HepG2 (cell line): Measurements from ENCODE around the gene CCNYL1. TPM values are rescaled to one million over a fixed set of nuclear protein-coding genes. Genes with fewer than 3 reads are reported as not detected.

ENCODE experiments used
- ATAC-seq: fragments of 200-7000 bp; cut with Tn5 transposase; 3 replicates; pipeline ENCODE4 v1.9.1; 2020; ENCODE audit warnings: mild to moderate bottlenecking, moderate library complexity
- BruUV-seq: library from RNA; stranded (reverse); fragments of 400-500 nt; replicated peaks from 2 replicates; lab custom pipeline; 2021; lab: Mats Ljungman, UMichigan
- CTCF ChIA-PET: fragments of 300-600 bp; formaldehyde crosslinking; extraction: SDS; loops from one replicate; lab custom pipeline; 2021; ENCODE audit warnings: low total read pairs, inconsistent platforms, low intra/inter-chr PET ratio; lab: Yijun Ruan, JAX
- POLR2A ChIA-PET: fragments of 350-600 bp; sonication (Branson Sonifier 250); formaldehyde crosslinking; loops from one replicate; lab custom pipeline; 2020; ENCODE audit warnings: antibody characterized with exemption, inconsistent platforms; lab: Yijun Ruan, JAX
- DNase-seq: peaks from one replicate; pipeline ENCODE4 v3.0.0-alpha.2; 2015; ENCODE audit warnings: low spot score
- FAIRE-seq: peaks from 3 replicates; lab custom pipeline; 2011; peaks lifted over from hg19 to GRCh38; lab: Jason Lieb, UNC
- H2AFZ ChIP-seq: one replicate; pipeline ENCODE4 v1.6.1; 2011; ENCODE audit warnings: low read length, inconsistent platforms
- H3K27ac ChIP-seq: fragments of 300-600 bp; 3 replicates; pipeline ENCODE4 v1.8.0; 2011; ENCODE audit warnings: mixed run types, mild to moderate bottlenecking, mixed read lengths, low read length, inconsistent platforms; ENCODE audit not compliant: insufficient read depth; ENCODE audit errors: extremely low read length
- H3K27me3 ChIP-seq, 2 experiments: fragments of 200-600 bp in 1 of 2; 2 replicates in 1 of 2; 3 replicates in 1 of 2; pipeline versions ENCODE4 v1.6.0 to v1.8.0; 2011; ENCODE audit warnings: low read length in 2 of 2, mild to moderate bottlenecking in 2 of 2, moderate library complexity in 2 of 2, inconsistent platforms in 1 of 2; ENCODE audit not compliant: insufficient read depth in 2 of 2, control insufficient read depth in 1 of 2
- H3K36me3 ChIP-seq, 2 experiments: fragments of 200-600 bp in 1 of 2; replicated peaks in 1 of 2; 2 replicates in 1 of 2; 3 replicates in 1 of 2; pipeline versions ENCODE4 v1.5.1 to v1.8.0; 2011; ENCODE audit warnings: low read length in 2 of 2, inconsistent platforms in 1 of 2; ENCODE audit not compliant: insufficient read depth in 2 of 2, control insufficient read depth in 1 of 2
- H3K4me1 ChIP-seq: 2 replicates; pipeline ENCODE4 v1.5.1; 2012; ENCODE audit warnings: low read length, inconsistent platforms; ENCODE audit not compliant: insufficient read depth
- H3K4me2 ChIP-seq: 2 replicates; pipeline ENCODE4 v1.6.0; 2011; ENCODE audit warnings: low read depth, low read length, inconsistent platforms
- H3K4me3 ChIP-seq, 3 experiments: fragments of 200-600 bp in 1 of 3; sonication (generic), shearing (Covaris generic) in 1 of 3; replicated peaks in 1 of 3; 2 replicates each; pipeline ENCODE4 v1.5.1; 2011 to 2016; ENCODE audit warnings: low read length in 3 of 3, inconsistent platforms in 2 of 3, low read depth in 2 of 3, mild to moderate bottlenecking in 2 of 3, control low read depth in 1 of 3, mixed read lengths in 1 of 3; ENCODE audit not compliant: insufficient read depth in 1 of 3
- H3K79me2 ChIP-seq: one replicate; pipeline ENCODE4 v1.6.1; 2011; ENCODE audit warnings: low read length, inconsistent platforms; ENCODE audit not compliant: insufficient read depth
- H3K9ac ChIP-seq: 2 replicates; pipeline ENCODE4 v1.6.0; 2011; ENCODE audit warnings: mild to moderate bottlenecking, low read depth, low read length, inconsistent platforms; ENCODE audit not compliant: insufficient read depth
- H3K9me3 ChIP-seq: 2 replicates; pipeline ENCODE4 v1.5.1; 2012; ENCODE audit warnings: mild to moderate bottlenecking, low read length
- H4K20me1 ChIP-seq: 2 replicates; pipeline ENCODE4 v1.6.0; 2011; ENCODE audit warnings: inconsistent platforms, mild to moderate bottlenecking, low read length, moderate library complexity; ENCODE audit not compliant: insufficient read depth
- ASH2L ChIP-seq: fragments of 300-600, 200-600 bp; sonication (generic); IDR thresholded peaks from 2 replicates; pipeline ENCODE4 v1.7.0; 2017; ENCODE audit warnings: low read depth, mild to moderate bottlenecking, moderate library complexity, mixed read lengths, low read length; ENCODE audit not compliant: insufficient read length
- ATF3 ChIP-seq: sonication (generic); formaldehyde crosslinking; IDR thresholded peaks from 2 replicates; pipeline ENCODE4 v1.4.0; 2020; ENCODE audit warnings: missing genetic modification reagents
- KMT2A ChIP-seq: sonication (generic); formaldehyde crosslinking; IDR thresholded peaks from 2 replicates; pipeline ENCODE4 v1.4.0; 2020; ENCODE audit warnings: missing genetic modification reagents
- KMT2B ChIP-seq: IDR thresholded peaks from 2 replicates; pipeline ENCODE4 v1.6.1; 2016; ENCODE audit warnings: missing genetic modification reagents, missing compliant biosample characterization
- MIER2 ChIP-seq: IDR thresholded peaks from 2 replicates; pipeline ENCODE4 v1.6.1; 2016; ENCODE audit warnings: missing biosample characterization, missing genetic modification reagents
- NR0B2 ChIP-seq: sonication (generic); formaldehyde crosslinking; IDR thresholded peaks from 2 replicates; pipeline ENCODE4 v1.4.0; 2020; ENCODE audit warnings: mild to moderate bottlenecking, missing genetic modification reagents
- POLR2AphosphoS5 ChIP-seq: IDR thresholded peaks from 2 replicates; pipeline ENCODE4 v1.6.1; 2012; ENCODE audit warnings: low read depth, low read length
- RARG ChIP-seq: sonication (generic); formaldehyde crosslinking; IDR thresholded peaks from 2 replicates; pipeline ENCODE4 v1.4.0; 2020; ENCODE audit warnings: low read depth, mild to moderate bottlenecking, missing genetic modification reagents
- RBAK ChIP-seq: sonication (generic); formaldehyde crosslinking; IDR thresholded peaks from 2 replicates; pipeline ENCODE4 v1.5.1; 2020; ENCODE audit warnings: mild to moderate bottlenecking, missing genetic modification reagents
- SATB2 ChIP-seq: sonication (generic); formaldehyde crosslinking; IDR thresholded peaks from 2 replicates; pipeline ENCODE4 v1.5.0; 2020; ENCODE audit warnings: missing genetic modification reagents
- SMC3 ChIP-seq: IDR thresholded peaks from 2 replicates; pipeline ENCODE4 v1.6.1; 2011; ENCODE audit warnings: low read length, improper control_type of control experiment
- YY1 ChIP-seq: IDR thresholded peaks from 2 replicates; pipeline ENCODE4 v1.6.1; 2011; ENCODE audit warnings: low read length, low read depth, moderate library complexity, mild to moderate bottlenecking; ENCODE audit not compliant: insufficient read depth, insufficient replicate concordance
- ZFP90 ChIP-seq: sonication (generic); formaldehyde crosslinking; IDR thresholded peaks from 2 replicates; pipeline ENCODE4 v1.8.0; 2022; ENCODE audit warnings: missing genetic modification reagents, mild to moderate bottlenecking, inconsistent platforms, borderline replicate concordance
- ZKSCAN8 ChIP-seq: IDR thresholded peaks from 2 replicates; pipeline ENCODE4 v1.6.1; 2016; ENCODE audit warnings: borderline replicate concordance, missing genetic modification reagents, missing compliant biosample characterization
- ZNF10 ChIP-seq: sonication (generic); formaldehyde crosslinking; IDR thresholded peaks from 2 replicates; pipeline ENCODE4 v1.4.0; 2020; ENCODE audit warnings: mild to moderate bottlenecking, low read depth, missing genetic modification reagents, borderline replicate concordance
- ZNF205 ChIP-seq: IDR thresholded peaks from 2 replicates; pipeline ENCODE4 v1.6.1; 2018; ENCODE audit warnings: missing biosample characterization, missing genetic modification reagents
- ZSCAN9 ChIP-seq: IDR thresholded peaks from 2 replicates; pipeline ENCODE4 v1.6.1; 2016; ENCODE audit warnings: borderline replicate concordance
- ZZZ3 ChIP-seq: sonication (generic); formaldehyde crosslinking; IDR thresholded peaks from 2 replicates; pipeline ENCODE4 v1.4.0; 2020; ENCODE audit warnings: missing genetic modification reagents, mild to moderate bottlenecking, borderline replicate concordance
- WGBS: methylation state at CpG from one replicate; pipeline ENCODE4 v1.1.6; 2017; ENCODE audit warnings: low lambda C conversion rate; 5-methylcytosine and 5-hydroxymethylcytosine counted together
- in situ Hi-C: cut with HindIII; loops from 2 replicates; pipeline ENCODE4 v1.10.0; 2017; ENCODE audit warnings: low pct_unique_long_range_greater_than_20kb; ENCODE audit not compliant: extremely low pct_ligation_motif_present
- intact Hi-C: fragments of 100-400 bp; cut with micrococcal nuclease; formaldehyde crosslinking; loops from one replicate; pipeline ENCODE4 v1.10.0; 2022; ENCODE audit not compliant: unreplicated experiment
- polyA plus RNA-seq, 8 experiments: library from polyadenylated mRNA; depleted of rRNA in 3 of 8; stranded (reverse) in 7 of 8; unstranded in 1 of 8; fragments of >200 nt; fragmentation: Illumina TruSeq in 4 of 8; extraction: Trizol in 4 of 8; gene quantifications; 2 replicates each; pipeline versions ENCODE4 v1.2.1 to v1.2.3, GENCODE V29; 2011 to 2016; ENCODE audit warnings: low read depth in 4 of 8, missing spikeins in 1 of 8, mixed read lengths in 1 of 8; ENCODE audit not compliant: insufficient read depth in 1 of 8
- total RNA-seq, 5 experiments: library from RNA; depleted of rRNA; stranded (reverse); fragments of >200 nt; fragmentation: Illumina TruSeq; extraction: Trizol; gene quantifications; 2 replicates each; pipeline ENCODE4 v1.2.3, GENCODE V29; 2016; ENCODE audit warnings: low read depth in 1 of 5
- TF ChIP-seq, protein P1 (sequence below): sonication (generic); formaldehyde crosslinking; IDR thresholded peaks from 2 replicates; pipeline ENCODE4 v1.8.0; 2022; ENCODE audit warnings: mild to moderate bottlenecking, missing genetic modification reagents; ENCODE audit not compliant: insufficient replicate concordance

Gene CCNYL1
- total and polyA plus RNA-seq, 2 of the 13 experiments (the other 11 are each of a cell fraction or from before 2014, with no cell fraction given) = 12.5 to 16.2 TPM

GRCh38 chr2:207767461-207768167 lies 56.2 kb downstream of the CCNYL1 start (continued):
- TF ChIP-seq ZFP90 (no peak), SMC3 (peak; percentile 59; the same call in 1 of the 2 replicates), SATB2 (no peak), ZNF205 (CRISPR knock-in tag) (peak; percentile 32; the same call in 1 of the 2 replicates), NR0B2 (CRISPR knock-in tag) (no peak), KMT2A (CRISPR knock-in tag) (peak; percentile 92; the same call in 1 of the 2 replicates), ZSCAN9 (CRISPR knock-in tag) (peak; percentile 77; the same call in 1 of the 2 replicates), YY1 (peak; percentile 7)

- peak; percentile 16 for ATAC-seq
- FAIRE-seq = no peak
- Histone ChIP-seq H3K36me3 (peaks cover 17 to 35% of the 10 kb centered on the region in 2 experiments), H3K27ac (peak overlapping the region; percentile 92), H3K79me2 (peaks cover 60% of the 10 kb centered on the region), H2AFZ (no peak overlapping the region), H3K27me3 (no peaks in the 10 kb centered on the region; a peak in 1 of 5 replicates), H3K4me1 (peaks cover 66% of the 10 kb centered on the region), H3K4me3 (peak overlapping the region; percentile 80 to 98 (median 88)), H3K9me3 (no peaks in the 10 kb centered on the region), H4K20me1 (peaks cover 48% of the 10 kb centered on the region), H3K9ac (peak overlapping the region; percentile 94), H3K4me2 (peak overlapping the region; percentile 87)
- ChIA-PET CTCF (interaction anchor here (1.1 to 2.3 kb wide), 6 partner anchors 23 to 266 kb away, joined by 3 to 11 read pairs (median 7); no protein-coding TSS in a partner anchor), POLR2A (interaction anchor here (0.8 to 8.6 kb wide), 21 partner anchors 14 to 265 kb away, joined by 3 to 232 read pairs (median 14); partner anchors contain the start of gene PLEKHM3)
- in situ Hi-C loops (loop anchor here (5.0 kb wide), 2 partner anchors 59 to 204 kb away; no protein-coding TSS in a partner anchor), intact Hi-C loops (loop anchor here (1.0 to 5.0 kb wide), 4 partner anchors 22 to 266 kb away; no protein-coding TSS in a partner anchor)
- 1% methylated on average over 59 of the region's 73 CpGs for WGBS
- no TSS peak for BruUV-seq
- peak; percentile 38 for DNase-seq
- TF ChIP-seq POLR2AphosphoS5 (no peak), ZZZ3 (CRISPR knock-in tag) (peak; percentile 17; the same call in 1 of the 2 replicates), RARG (CRISPR knock-in tag) (no peak), KMT2B (CRISPR knock-in tag) (peak; percentile 25; the same call in 1 of the 2 replicates), ATF3 (CRISPR knock-in tag) (no peak), RBAK (CRISPR knock-in tag) (no peak), MIER2 (CRISPR knock-in tag) (no peak; the same call in 1 of the 2 replicates), ZNF10 (CRISPR knock-in tag) (no peak; the same call in 1 of the 2 replicates), ZKSCAN8 (CRISPR knock-in tag) (no peak), ASH2L (peak; percentile 91)
- TF ChIP-seq, protein P1, sequence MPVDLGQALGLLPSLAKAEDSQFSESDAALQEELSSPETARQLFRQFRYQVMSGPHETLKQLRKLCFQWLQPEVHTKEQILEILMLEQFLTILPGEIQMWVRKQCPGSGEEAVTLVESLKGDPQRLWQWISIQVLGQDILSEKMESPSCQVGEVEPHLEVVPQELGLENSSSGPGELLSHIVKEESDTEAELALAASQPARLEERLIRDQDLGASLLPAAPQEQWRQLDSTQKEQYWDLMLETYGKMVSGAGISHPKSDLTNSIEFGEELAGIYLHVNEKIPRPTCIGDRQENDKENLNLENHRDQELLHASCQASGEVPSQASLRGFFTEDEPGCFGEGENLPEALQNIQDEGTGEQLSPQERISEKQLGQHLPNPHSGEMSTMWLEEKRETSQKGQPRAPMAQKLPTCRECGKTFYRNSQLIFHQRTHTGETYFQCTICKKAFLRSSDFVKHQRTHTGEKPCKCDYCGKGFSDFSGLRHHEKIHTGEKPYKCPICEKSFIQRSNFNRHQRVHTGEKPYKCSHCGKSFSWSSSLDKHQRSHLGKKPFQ (CRISPR knock-in tag) = peak; percentile 37
These were observed 56.9 kb downstream of the CCNYL1 start for GRCh38 chr2:207768168-207768865.
